ENCODE measurements around the gene PPA2.

PPA2 gene

GRCh38 chr4:105451346-105451745 lies 22.5 kb downstream of the PPA2 start:
- no peak for DNase-seq (ENCODE audit: low read depth)
- TF ChIP-seq CTCF (IDR thresholded peaks at IDR 0.05; ENCODE audit: insufficient read depth, low read depth, low read length, missing control alignments), result no peak
- H3K4me3 ChIP-seq (ENCODE audit: low read depth, low read length), result no peak overlapping the region

GRCh38 chr4:105440890-105441289 lies 33.0 kb downstream of the PPA2 start:
- no peak overlapping the region for H3K4me3 ChIP-seq (ENCODE audit: low read depth, low read length)
- no peak for DNase-seq (ENCODE audit: low read depth)
- no peak for TF ChIP-seq CTCF (IDR thresholded peaks at IDR 0.05; ENCODE audit: insufficient read depth, low read depth, low read length, missing control alignments)

- no peak for DNase-seq (ENCODE audit: low read depth)
- no peak overlapping the region for H3K4me3 ChIP-seq (ENCODE audit: low read depth, low read length)
- no peak for TF ChIP-seq CTCF (IDR thresholded peaks at IDR 0.05; ENCODE audit: insufficient read depth, low read depth, low read length, missing control alignments)
Measured at GRCh38 chr4:105437637-105438036, 36.2 kb downstream of the PPA2 start.

- no peak for TF ChIP-seq CTCF (IDR thresholded peaks at IDR 0.05; ENCODE audit: insufficient read depth, low read depth, low read length, missing control alignments)
- no peak for DNase-seq (ENCODE audit: low read depth)
- H3K4me3 ChIP-seq (ENCODE audit: low read depth, low read length), result no peak overlapping the region
Measured at GRCh38 chr4:105436414-105436813, 37.4 kb downstream of the PPA2 start.

GRCh38 chr4:105434940-105435339 lies 38.9 kb downstream of the PPA2 start:
- TF ChIP-seq CTCF (IDR thresholded peaks at IDR 0.05; ENCODE audit: insufficient read depth, low read depth, low read length, missing control alignments), result no peak
- no peak for DNase-seq (ENCODE audit: low read depth)
- no peak overlapping the region for H3K4me3 ChIP-seq (ENCODE audit: low read depth, low read length)

GRCh38 chr4:105433421-105433820 lies 40.4 kb downstream of the PPA2 start:
- TF ChIP-seq CTCF (IDR thresholded peaks at IDR 0.05; ENCODE audit: insufficient read depth, low read depth, low read length, missing control alignments), result no peak
- DNase-seq (ENCODE audit: low read depth), result no peak
- H3K4me3 ChIP-seq (ENCODE audit: low read depth, low read length), result no peak overlapping the region

GRCh38 chr4:105432438-105432837 lies 41.4 kb downstream of the PPA2 start:
- TF ChIP-seq CTCF (IDR thresholded peaks at IDR 0.05; ENCODE audit: insufficient read depth, low read depth, low read length, missing control alignments), result no peak
- no peak overlapping the region for H3K4me3 ChIP-seq (ENCODE audit: low read depth, low read length)

More at GRCh38 chr4:105432438-105432837, 41.4 kb downstream of the PPA2 start:
- DNase-seq (ENCODE audit: low read depth), result no peak

All from GM12865 (cell line).